Measurements from ENCODE around the gene PLA2G15. TPM values are rescaled to one million over a fixed set of nuclear protein-coding genes. Genes with fewer than 3 reads are reported as not detected.

PLA2G15 gene
- total and polyA plus RNA-seq, 2 of the 13 experiments (the other 11 are each of a cell fraction or from before 2014, with no cell fraction given): 14.4 to 23.7 TPM

- TF ChIP-seq MED8 (CRISPR knock-in tag; IDR thresholded peaks at IDR 0.05; ENCODE audit: insufficient replicate concordance) (peak; percentile 62), ZNF724P (CRISPR knock-in tag; IDR thresholded peaks at IDR 0.05; ENCODE audit: borderline replicate concordance) (no peak; the same call in none of the 2 replicates), ZNF891 (CRISPR knock-in tag; IDR thresholded peaks at IDR 0.05) (peak; percentile 57; the same call in 1 of the 2 replicates), ZNF772 (CRISPR knock-in tag; IDR thresholded peaks at IDR 0.05) (peak; percentile 93), FOXP1 (IDR thresholded peaks at IDR 0.05) (no peak), FOXP1 (CRISPR knock-in tag; IDR thresholded peaks at IDR 0.05) (peak; percentile 68), TEAD2 (CRISPR knock-in tag; IDR thresholded peaks at IDR 0.05) (0 out of 2 replicates have a peak, but pooled peaks have one; percentile 15), KDM6A (CRISPR knock-in tag; IDR thresholded peaks at IDR 0.05; ENCODE audit: low read depth) (peak; percentile 83), U2AF2 (IDR thresholded peaks at IDR 0.05; ENCODE audit: low read depth, low read length) (0 out of 2 replicates have a peak, but pooled peaks have one; percentile 4), SMYD3 (CRISPR knock-in tag; IDR thresholded peaks at IDR 0.05) (no peak), REL (CRISPR knock-in tag; conservative IDR thresholded peaks at IDR 0.05) (peak; percentile 41; the same call in 1 of the 2 replicates), ARNTL (CRISPR knock-in tag; IDR thresholded peaks at IDR 0.05) (peak; percentile 89), ELF3 (CRISPR knock-in tag; IDR thresholded peaks at IDR 0.05) (peak; percentile 93), DPF2 (CRISPR knock-in tag; IDR thresholded peaks at IDR 0.05; ENCODE audit: borderline replicate concordance, low read depth) (no peak), ARNT2 (CRISPR knock-in tag; IDR thresholded peaks at IDR 0.05; ENCODE audit: low read depth) (peak; percentile 91), KDM5B (CRISPR knock-in tag; IDR thresholded peaks at IDR 0.05; ENCODE audit: borderline replicate concordance) (no peak; the same call in 1 of the 2 replicates), KDM5A (IDR thresholded peaks at IDR 0.05; ENCODE audit: borderline replicate concordance, low read length) (no peak), TARDBP (CRISPR knock-in tag; IDR thresholded peaks at IDR 0.05) (peak; percentile 87), ZNF12 (CRISPR knock-in tag; IDR thresholded peaks at IDR 0.05) (peak; percentile 35), ZNF138 (CRISPR knock-in tag; IDR thresholded peaks at IDR 0.05; ENCODE audit: low read depth) (no peak), SNAPC4 (CRISPR knock-in tag; IDR thresholded peaks at IDR 0.05) (peak; percentile 31), ZNF234 (CRISPR knock-in tag; conservative IDR thresholded peaks at IDR 0.05) (no peak), ZNF354B (CRISPR knock-in tag; IDR thresholded peaks at IDR 0.05) (no peak), MBNL3 (CRISPR knock-in tag; conservative IDR thresholded peaks at IDR 0.05) (no peak), GATAD2A (CRISPR knock-in tag; IDR thresholded peaks at IDR 0.05) (peak; percentile 68), RBAK (CRISPR knock-in tag; IDR thresholded peaks at IDR 0.05) (no peak), DBP (CRISPR knock-in tag; IDR thresholded peaks at IDR 0.05; ENCODE audit: not compliant biosample characterization) (peak; percentile 52)
Measured at GRCh38 chr16:68237243-68238028, 7.7 kb upstream of the PLA2G15 start (continued).

Measured in HepG2 (cell line).